Smooth muscle cell of the umbilical artery (primary cell): ENCODE results near the gene TXNDC11. TPM values are rescaled to one million over a fixed set of nuclear protein-coding genes. Genes with fewer than 3 reads are reported as not detected.

ENCODE experiments used
- total RNA-seq: library from RNA; depleted of rRNA; stranded (reverse); fragments of >200 nt; gene quantifications from 2 replicates; pipeline ENCODE4 v1.2.3, GENCODE V29; 2014

Gene TXNDC11
- total RNA-seq: 21.4 and 29.1 TPM in 2 replicates

GRCh38 chr16:11742536-11743307, at the start of gene TXNDC11:
TXNDC11 (minus strand) TSS chr16:11742857; CDS start chr16:11742730, 127 bp downstream.

GRCh38 chr16:11667824-11668622, 74.6 kb downstream of the TXNDC11 start, which contains the start of gene SNN:
SNN (plus strand) TSS chr16:11668455; CDS start chr16:11676060, 7,605 bp downstream.

Other genes starting within 250 kb of the TXNDC11 start
- 15.0 and 24.3 TPM in 2 replicates for gene LITAF, start 155.9 kb downstream of the TXNDC11 start, total RNA-seq
- 7.5 and 8.6 TPM in 2 replicates for gene SNN, start 74.4 kb downstream of the TXNDC11 start, total RNA-seq
- 46.6 and 68.0 TPM in 2 replicates for gene ZC3H7A, start 54.4 kb upstream of the TXNDC11 start, total RNA-seq
- 66.8 and 156 TPM in 2 replicates for gene RSL1D1, start 108.7 kb upstream of the TXNDC11 start, total RNA-seq
- gene GSPT1, start 173.1 kb upstream of the TXNDC11 start, total RNA-seq: 71.6 and 154 TPM in 2 replicates
- gene NPIPB2, start 199.2 kb upstream of the TXNDC11 start, total RNA-seq: 3.6 and 6.0 TPM in 2 replicates
- gene TNFRSF17, start 222.4 kb upstream of the TXNDC11 start, total RNA-seq: not detected in 2 replicates
- gene SNX29, start 233.9 kb upstream of the TXNDC11 start, total RNA-seq: 18.4 and 27.1 TPM in 2 replicates